NCI-H2196 (cell line): ENCODE data around the gene PPP1R9A.
"Not testable (repeated sequence)": the region's sequence is repeated elsewhere in the genome, so short reads cannot be mapped to it uniquely, and the experiment has no call there.

ENCODE experiments used
- DNase-seq: peaks from one replicate; lab custom pipeline; 2025; ENCODE audit not compliant: unreplicated experiment; lab: John Stamatoyannopoulos, UW

The PPP1R9A gene

DNA sequence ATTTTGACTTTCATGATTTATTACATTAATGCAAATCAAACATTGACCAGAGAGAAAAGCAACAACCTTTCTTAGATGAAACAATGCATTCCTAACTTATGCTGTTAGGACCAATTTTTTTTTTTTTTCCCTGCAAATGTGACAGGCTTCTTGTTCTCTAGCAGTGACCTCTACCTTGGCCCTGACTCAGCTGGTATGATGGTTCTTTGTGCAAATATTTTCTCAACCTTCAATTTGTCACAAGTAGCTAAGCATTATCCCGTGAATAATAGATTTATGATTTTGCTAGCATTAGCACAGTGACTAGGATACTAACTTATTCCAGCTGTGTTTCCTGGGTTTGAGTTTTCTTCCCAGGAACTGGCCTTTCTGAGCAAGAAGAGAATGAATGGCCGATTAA lies 64.9 kb downstream of the PPP1R9A start:
- DNase-seq = no peak

DNA sequence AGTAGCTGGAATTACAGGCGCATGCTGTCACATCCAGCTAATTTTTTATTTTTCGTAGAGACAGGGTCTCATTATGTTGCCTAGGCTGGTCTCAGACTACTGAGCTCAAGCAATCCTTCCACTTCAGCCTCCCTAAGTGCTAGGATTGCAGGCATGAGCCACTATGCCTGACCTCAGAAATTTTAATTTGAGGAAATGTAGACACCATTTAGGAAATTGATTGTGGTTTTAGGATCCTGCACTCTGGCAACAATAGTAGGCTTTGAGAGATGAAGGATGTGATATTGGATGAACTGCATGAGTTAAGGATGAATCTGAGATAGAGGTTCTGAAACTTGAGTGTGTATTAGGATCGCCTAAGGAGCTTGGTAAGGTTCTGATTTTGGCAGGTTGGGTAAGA lies 66.5 kb downstream of the PPP1R9A start:
- DNase-seq = no peak

DNA sequence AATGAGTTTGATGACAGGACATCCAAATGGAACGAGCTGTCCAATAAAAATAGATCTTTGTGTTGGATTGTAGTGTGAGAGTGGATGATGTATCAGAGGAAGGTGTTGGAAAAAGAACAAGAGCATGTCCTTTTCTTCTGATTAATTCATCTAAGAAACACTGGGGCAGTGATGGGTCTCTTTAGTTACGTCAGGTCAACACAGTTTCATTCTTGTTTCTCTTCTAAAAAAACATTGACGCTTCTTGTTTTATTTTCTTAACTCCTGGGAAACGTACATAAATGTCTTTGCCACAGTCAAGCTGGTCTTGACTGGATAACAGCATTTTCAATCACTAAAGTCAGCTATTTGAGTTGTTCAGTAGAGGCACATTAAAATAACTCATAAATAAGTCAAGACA lies 67.0 kb downstream of the PPP1R9A start:
- DNase-seq = no peak

DNA sequence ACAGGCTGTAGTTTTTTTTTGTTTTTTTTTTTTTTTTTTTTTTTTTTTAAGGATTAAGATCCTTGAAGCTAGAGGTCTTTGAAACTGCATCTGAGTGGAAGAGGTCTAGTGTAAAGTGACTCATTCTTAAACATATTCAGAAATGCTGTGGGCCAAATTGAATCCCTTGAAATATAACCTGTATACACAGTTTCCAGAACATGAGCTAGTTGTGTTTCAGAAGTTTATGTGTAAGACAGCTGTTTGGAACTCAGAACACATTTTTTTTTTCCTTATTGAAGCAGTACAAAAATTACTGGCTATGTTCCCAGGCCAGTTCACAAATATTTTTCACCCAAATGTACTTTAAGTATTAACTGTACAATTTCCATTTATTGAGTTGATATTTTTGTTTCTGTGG lies 67.9 kb downstream of the PPP1R9A start:
- no peak for DNase-seq

DNA sequence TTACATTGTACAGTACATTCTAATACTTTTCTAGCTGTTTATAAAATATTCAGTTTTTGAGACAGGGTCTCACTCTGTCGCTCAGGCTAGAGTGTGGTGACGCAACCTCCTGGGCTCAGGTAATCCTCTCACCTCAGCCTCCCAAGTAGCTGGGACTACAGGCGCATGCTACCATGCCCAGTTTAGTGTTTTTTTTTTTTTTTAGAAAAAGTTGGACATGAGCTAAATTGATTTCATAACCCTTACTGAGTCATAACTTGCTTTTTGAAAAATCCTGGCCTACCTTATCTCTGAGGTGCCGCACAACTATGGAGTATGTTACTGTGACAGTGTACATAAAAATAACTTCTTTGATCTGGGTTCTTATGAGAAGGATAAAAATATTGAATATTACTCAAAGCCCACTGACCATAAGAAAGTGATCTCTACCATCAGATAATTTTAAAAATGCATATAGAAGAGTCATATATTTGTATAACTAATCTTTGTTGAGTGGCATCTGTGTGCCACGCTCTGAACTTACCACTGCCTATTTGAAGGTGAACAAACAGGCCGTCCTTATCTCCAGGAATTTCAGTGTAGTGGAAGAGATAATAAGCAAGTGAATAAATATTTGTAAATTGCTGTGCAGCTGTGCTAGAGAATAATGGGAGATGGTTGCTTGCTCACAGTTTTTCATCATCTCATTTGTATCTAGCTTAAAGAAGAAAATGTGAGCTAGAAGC lies 73.2 kb downstream of the PPP1R9A start:
- no peak for DNase-seq

DNA sequence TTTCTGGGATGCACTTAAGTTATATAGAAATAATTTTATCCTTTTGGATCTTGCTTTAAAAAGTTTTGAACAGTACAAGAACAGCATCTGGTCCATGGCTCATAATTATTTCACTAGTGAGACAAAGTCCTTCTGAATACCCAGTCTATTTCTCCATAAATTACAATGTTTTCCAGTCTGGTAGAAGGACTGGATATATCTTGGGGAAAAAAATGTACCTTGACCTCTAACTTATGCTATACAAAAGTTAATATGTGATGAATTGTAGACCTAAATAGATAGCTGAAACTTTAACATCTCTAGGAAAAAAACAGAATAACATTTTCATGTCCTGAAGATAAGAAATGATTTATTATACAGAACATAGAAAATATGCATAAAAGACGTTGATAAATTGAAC lies 88.5 kb downstream of the PPP1R9A start:
- no peak for DNase-seq

DNA sequence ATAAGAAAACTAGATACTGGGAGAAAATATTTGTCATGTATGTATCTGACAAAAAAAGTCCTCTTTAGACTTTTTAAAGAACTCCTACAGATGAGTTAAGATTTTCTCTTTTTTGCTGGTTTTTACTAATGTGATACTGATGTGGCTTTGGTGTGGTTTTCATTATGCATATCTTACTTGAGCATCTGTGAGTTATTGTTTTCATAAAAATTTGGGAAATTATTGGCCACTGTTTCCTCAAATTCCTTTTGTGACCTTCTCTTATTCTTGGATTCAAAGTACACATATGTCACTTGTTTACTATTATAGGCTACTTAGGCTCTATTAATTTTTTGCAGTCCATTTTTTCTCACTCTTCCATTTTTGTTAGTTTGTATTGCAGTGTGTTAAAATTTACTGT lies 89.0 kb downstream of the PPP1R9A start:
- no peak for DNase-seq

DNA sequence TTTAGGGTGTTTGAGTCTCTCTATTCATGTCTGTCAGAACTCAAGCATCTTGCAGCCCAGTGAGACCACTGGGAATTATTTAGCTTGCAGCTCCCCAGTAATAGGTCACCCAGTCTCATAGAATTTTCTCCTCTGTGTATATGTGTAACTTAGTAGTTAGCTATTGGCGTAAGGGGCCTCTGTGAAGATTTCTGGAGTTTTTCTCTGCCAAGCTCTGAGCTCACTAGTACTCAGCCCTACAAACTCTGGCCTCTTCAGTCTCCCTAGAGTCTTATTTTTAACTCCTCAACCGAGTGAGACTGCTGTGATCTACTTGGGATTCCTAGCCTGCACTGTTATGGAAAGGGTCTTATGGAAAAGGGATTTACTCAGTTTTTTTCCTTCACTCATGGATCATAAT lies 90.2 kb downstream of the PPP1R9A start:
- DNase-seq = no peak

DNA sequence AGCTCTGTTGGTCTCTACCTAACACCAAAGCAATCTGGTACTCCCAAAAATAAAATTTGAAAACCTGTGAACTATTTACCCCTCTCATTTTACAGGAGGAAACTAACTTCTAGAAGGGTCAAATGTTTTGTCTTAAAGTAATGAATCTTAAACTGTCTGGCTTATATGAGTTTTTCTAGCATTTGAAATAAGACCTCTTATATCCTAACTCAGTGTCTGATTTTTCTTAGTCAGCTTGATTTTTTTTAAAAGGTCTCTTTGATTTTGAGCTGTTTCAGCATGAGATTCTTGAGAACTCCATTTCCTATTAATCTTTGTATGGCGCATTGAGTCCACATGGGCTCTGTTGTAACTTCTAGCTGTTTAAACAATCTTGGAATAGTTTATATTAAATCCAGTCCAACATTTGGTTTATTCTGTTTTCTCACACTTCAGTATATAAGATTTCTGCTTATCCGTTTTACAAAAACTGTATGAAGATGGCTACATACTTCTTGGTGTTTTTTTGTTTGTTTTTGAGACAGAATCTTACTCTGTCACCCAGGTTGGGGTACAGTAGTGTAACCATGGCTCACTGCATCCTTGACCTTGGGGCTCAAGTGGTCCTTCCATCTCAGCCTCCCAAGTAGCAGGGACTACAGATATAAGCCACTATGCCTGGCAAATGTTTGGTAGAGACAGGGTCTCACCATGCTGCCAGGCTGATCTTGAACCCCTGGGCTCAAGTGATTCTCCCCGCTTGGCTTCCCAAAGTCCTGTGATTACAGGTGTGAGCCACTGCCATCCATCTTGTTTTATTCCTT lies 91.1 kb downstream of the PPP1R9A start:
- DNase-seq = no peak

DNA sequence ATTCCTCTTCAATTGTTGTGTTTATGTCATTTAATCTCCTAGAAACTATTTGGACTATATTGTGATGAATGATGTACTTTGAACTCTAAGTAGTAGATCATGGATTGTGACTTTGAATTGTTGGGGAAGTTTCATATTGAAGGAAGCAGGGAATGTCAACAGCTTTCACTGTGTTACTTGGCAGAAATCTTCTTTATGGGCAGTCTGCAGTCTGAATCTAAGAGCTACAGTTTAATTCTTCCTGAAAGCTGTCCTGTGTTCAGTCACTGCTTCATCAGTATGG lies 91.6 kb downstream of the PPP1R9A start:
- no peak for DNase-seq

DNA sequence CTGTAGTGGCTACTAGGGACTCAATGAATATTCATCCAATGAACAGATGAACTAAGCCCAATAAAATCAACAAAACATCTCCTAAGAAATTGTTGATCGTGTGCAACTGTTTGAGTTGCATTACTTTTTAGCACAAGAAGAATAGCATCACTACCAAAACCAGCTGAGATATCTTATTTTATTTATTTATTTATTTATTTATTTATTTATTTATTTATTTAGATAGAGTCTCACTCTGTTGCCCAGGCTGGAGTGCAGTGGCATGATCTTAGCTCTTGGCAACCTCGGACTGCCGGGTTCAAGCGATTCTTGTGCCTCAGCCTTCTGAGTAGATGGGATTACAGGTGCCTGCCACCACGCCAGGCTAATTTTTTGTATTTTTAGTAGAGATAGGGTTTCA lies 92.2 kb downstream of the PPP1R9A start:
- not testable (repeated sequence) for DNase-seq

DNA sequence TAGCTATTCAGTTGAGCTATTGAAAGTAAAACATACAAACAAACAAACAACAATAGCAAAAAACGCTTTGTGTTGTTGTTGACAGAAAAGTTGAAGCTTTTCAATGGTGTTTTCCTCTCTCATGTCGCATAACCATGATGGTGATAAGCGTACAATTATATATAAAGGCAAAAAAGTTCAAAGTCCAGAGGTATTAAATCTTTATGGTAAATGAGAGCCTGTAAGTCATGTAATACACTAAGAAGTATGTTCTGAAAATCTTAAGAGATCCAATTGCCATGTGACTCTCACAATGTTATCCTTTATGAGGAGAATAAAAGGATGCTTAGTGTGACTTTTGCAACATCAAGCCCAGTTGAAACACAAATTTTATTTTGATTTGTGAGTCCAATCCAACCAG lies 93.9 kb downstream of the PPP1R9A start:
- no peak for DNase-seq

DNA sequence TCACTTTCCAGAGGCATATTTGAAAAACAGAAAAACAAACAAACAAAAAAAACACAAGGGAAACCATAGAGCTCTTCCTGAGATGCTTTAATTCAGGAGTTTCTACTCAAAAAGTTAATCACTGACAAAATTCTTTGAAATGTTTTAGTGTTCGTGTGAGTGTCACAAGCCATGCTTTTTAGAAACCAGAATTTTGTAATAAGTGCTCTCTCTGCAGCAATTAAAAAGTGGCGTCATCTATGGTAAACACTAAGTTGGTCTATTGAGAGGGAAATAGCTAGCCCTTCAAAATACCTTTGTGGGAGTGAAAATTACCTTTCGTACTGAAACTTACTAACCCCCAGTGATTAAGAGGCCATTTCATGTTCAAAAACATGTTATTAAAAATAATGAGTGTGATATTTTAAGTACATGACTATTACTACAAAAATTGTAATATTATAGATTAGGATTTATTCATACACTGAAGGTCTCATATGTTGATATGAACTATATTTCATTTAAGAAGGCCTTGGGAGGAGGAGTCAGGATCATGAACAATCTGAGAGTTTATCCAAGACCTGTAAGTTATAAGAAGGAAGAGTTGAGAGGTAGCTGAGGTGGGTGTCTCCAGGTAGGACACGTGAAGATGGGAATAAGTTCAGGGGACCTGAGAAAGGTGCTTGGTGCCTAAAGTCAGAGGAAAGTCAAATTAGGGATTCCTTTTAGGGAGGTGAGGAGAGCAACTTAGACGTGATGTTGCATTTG lies 94.6 kb downstream of the PPP1R9A start:
- DNase-seq = no peak

DNA sequence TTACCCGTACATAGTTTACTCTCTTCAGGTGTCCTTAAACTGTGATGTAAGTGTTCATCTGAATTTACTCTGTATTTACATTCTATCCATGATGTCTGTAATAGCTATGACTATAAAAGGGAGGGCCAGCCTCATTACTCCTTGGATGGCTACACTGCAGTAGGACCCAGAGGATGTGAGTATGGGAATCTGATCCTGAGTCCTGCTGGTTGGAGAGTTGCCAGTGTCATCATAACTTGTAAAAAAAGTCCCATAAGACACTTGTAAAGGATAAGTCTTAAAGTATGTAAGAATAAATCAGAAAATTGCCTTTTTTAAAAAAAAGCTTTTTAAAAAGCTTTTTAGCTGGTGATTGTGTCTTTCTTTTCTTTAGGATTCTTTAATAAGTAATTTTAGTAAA lies 95.4 kb downstream of the PPP1R9A start:
- DNase-seq = no peak

DNA sequence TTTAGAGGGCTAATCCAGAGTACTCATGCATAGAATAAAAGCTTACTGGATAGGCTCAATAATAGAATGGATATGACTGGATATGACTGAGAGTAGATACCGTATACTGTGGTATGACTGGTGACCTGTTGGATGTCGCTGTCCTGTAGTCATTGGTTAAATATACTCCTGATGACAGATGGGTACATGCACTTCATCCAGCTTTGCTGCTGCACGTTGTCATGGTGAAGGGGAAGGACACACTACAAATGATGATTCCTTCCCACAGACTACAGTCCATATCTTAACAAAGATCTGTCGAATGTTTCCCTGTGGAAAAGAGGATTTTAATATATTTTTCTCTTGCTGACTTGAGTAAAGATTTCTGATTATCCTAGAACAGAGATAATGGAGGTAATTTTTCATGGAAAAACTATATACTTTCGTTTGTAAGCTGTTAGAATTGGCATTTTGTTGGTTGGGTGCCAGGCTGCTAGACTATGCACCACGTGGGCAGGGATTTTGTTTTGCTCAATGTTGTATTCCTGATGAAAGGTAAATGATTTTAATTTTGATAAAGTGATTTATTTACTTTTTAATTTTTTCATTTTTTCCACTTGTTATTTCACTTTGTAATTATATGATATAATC lies 97.3 kb downstream of the PPP1R9A start:
- DNase-seq = no peak

DNA sequence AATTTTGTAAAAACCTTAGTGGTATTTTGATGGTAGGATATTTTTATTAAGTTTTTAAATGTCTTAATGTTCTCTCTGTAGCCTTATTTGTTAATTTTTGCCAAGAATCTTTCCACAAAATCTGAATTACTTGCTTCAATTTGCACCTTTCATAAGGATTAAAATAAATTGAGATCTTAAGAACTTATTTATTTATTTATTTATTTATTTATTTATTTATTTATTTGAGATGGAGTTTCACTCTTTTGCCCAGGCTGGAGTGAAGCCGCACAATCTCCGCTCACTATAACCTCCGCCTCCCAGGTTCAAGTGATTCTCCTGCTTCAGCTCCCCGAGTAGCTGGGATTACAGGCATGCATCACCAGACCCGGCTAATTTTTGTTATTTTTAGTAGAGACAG lies 98.6 kb downstream of the PPP1R9A start:
- no peak for DNase-seq

DNA sequence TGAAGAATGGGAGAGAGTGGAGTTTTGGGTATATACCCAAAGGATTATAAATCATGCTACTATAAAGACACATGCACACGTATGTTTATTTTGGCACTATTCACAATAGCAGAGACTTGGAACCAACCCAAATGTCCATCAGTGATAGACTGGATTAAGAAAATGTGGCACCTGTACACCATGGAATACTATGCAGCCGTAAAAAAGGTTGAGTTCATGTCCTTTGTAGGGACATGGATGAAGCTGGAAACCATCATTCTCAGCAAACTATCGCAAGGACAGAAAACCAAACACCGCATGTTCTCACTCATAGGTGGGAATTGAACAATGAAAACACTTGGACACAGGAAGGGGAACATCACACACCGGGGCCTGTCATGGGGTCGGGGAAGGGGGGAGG lies 101.4 kb downstream of the PPP1R9A start:
- DNase-seq = not testable (repeated sequence)

DNA sequence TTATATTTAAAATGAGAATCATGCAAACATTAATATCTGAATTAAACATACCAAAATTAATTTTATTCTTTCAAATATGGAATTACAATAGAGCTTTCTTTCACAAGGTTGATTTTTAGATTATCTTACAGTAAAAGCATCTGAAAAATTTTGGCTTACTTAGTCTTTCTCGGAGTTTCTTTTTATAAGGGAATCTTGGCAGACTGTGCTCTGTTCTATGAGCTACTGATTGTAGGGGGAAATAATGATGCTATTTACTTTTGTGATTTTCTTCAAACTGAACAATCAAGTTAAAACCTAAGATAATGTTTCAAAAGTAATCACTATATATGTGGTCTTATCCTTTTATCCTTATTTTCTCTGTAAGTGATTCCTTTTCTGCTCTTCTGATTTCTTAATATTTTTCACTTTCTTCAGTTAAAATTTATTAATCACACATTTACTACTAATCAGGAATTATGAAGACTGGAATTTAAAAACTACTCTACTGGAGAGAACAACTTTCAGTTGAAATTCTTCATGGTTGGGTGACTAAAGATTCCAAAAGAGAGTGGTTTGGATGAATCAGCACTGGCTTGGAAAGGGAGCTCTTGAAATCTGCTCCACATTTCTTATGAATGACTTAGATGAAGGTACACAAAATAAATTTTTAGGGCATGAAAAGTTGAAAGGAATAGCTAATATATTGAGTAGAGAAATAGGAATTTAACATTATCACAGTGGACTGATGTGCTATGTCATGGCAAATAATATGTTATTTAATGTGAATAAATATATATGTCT lies 103.9 kb downstream of the PPP1R9A start:
- no peak for DNase-seq

DNA sequence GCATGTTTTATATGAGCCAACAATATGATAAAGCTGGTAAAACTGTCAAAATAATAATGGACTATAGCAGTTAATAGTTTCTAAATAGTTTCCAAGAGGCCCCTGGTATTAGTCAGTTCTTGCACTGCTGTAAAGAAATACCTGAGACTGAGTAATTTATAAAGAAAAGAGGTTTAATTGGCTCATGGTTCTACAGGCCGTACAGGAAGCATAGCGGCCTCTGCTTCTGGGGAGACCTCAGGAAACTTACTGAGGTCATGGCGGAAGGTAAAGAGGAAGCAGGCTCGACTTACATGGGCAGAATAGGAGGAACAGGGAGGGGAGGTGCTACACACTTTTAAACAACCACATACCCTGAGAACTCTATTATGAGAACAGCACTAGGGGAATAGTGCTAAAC lies 104.6 kb downstream of the PPP1R9A start:
- no peak for DNase-seq

DNA sequence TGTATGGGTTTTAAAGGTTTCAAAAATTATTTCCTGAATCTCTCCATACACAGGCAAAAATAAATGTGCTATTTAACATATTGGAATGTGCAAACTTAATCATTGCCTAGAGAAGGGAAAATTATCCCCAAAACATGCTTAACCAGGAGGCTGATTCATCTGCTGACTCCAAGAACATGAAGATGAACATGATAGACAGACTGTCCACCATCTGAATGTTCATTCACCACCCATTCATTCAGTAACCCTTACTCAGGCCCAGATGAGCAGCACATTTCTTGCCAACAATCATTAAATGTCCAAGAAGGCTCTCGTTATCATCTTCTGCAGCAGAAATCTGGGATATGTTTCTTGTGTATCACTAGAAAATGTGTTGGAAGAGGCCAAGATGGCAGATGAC lies 110.6 kb downstream of the PPP1R9A start:
- no peak for DNase-seq

DNA sequence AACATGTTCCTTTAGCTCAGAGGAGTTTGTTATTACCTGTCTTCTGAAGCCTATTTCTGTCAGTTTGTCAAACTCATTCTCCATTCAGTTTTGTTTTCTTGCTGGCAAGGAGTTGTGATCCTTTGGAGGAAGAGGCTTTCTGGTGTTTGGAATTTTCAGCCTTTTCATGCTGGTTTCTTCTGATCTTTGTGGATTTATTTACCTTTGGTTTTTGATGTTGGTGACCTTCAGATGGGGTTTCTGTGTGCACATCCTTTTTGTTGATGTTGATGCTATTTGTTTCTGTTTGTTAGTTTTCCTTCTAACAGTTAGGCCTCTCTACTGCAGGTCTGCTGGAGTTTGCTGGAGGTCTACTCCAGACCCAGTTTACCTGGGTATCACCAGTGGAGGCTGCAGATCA lies 118.6 kb downstream of the PPP1R9A start:
- no peak for DNase-seq
